Activated T-cell treated with anti-CD3 and anti-CD28 coated beads, Interleukin-2, amount 50 U/mL, for 24 hours (primary cell): Measurements from ENCODE around the gene CAPRIN2.

ENCODE experiments used
- DNase-seq: peaks from one replicate; pipeline ENCODE4 v3.0.0-alpha.2; 2020
- H3K27ac Mint-ChIP-seq: 2 replicates; pipeline ENCODE4 v1.8.0; 2020; ENCODE audit warnings: mild to moderate bottlenecking, mixed read lengths
- H3K27me3 Mint-ChIP-seq: 2 replicates; pipeline ENCODE4 v1.8.0; 2020; ENCODE audit warnings: mixed read lengths
- H3K36me3 Mint-ChIP-seq: 2 replicates; pipeline ENCODE4 v1.8.0; 2020; ENCODE audit warnings: low read depth, mixed read lengths
- H3K4me1 Mint-ChIP-seq: 2 replicates; pipeline ENCODE4 v1.8.0; 2020; ENCODE audit warnings: low read depth, mixed read lengths
- H3K4me3 Mint-ChIP-seq: 2 replicates; pipeline ENCODE4 v1.8.0; 2020; ENCODE audit warnings: mild to moderate bottlenecking, moderate library complexity, mixed read lengths
- H3K9me3 Mint-ChIP-seq: 2 replicates; pipeline ENCODE4 v1.8.0; 2020; ENCODE audit warnings: mixed read lengths

The CAPRIN2 gene

GRCh38 chr12:30698346-30698745 is 56.4 kb downstream of the CAPRIN2 start:
- DNase-seq = no peak
- peaks cover 15% of the 10 kb centered on the region for H3K36me3 Mint-ChIP-seq
- no peaks in the 10 kb centered on the region for H3K27me3 Mint-ChIP-seq
- no peaks in the 10 kb centered on the region for H3K9me3 Mint-ChIP-seq
- no peak overlapping the region for H3K4me3 Mint-ChIP-seq
- H3K4me1 Mint-ChIP-seq = peaks cover 23% of the 10 kb centered on the region
- no peak overlapping the region for H3K27ac Mint-ChIP-seq

GRCh38 chr12:30696943-30697342 is 57.8 kb downstream of the CAPRIN2 start:
- Mint-ChIP-seq H3K36me3 (peaks cover 17% of the 10 kb centered on the region), H3K9me3 (no peaks in the 10 kb centered on the region), H3K27me3 (no peaks in the 10 kb centered on the region), H3K27ac (peak overlapping the region; percentile 32), H3K4me3 (peak overlapping the region; percentile 90), H3K4me1 (peaks cover 37% of the 10 kb centered on the region)
- DNase-seq = no peak

DNA sequence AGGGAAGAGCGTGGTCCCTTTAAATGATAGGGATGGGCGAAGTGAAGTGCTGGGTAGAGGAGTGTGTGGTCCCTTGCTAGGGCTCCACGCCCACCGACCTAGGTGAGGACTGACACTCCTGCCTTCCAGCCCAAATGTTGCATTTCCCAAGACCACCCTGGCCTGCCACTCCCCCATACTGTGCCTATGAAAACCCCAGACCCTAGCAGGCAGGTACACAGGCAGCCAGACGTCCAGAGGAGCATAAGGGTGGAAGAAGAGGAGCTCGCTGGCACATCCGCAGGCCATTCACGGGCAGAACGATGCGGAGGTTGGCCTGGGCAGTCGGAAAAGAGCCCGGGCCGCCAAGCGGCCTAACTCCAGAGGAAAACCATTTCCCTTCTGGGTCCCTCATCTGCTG is 58.3 kb downstream of the CAPRIN2 start:
- Mint-ChIP-seq H3K4me3 (peak overlapping the region; percentile 90), H3K9me3 (no peaks in the 10 kb centered on the region), H3K27me3 (no peaks in the 10 kb centered on the region), H3K27ac (peak overlapping the region; percentile 98), H3K36me3 (peaks cover 19% of the 10 kb centered on the region), H3K4me1 (peaks cover 40% of the 10 kb centered on the region)
- DNase-seq = peak; percentile 31

- Mint-ChIP-seq H3K4me1 (peaks cover 44% of the 10 kb centered on the region), H3K27me3 (no peaks in the 10 kb centered on the region), H3K27ac (peak overlapping the region; percentile 98), H3K4me3 (peak overlapping the region; percentile 90), H3K36me3 (peaks cover 19% of the 10 kb centered on the region), H3K9me3 (no peaks in the 10 kb centered on the region)
- no peak for DNase-seq
Measured at GRCh38 chr12:30696103-30696408, 58.7 kb downstream of the CAPRIN2 start.

DNA sequence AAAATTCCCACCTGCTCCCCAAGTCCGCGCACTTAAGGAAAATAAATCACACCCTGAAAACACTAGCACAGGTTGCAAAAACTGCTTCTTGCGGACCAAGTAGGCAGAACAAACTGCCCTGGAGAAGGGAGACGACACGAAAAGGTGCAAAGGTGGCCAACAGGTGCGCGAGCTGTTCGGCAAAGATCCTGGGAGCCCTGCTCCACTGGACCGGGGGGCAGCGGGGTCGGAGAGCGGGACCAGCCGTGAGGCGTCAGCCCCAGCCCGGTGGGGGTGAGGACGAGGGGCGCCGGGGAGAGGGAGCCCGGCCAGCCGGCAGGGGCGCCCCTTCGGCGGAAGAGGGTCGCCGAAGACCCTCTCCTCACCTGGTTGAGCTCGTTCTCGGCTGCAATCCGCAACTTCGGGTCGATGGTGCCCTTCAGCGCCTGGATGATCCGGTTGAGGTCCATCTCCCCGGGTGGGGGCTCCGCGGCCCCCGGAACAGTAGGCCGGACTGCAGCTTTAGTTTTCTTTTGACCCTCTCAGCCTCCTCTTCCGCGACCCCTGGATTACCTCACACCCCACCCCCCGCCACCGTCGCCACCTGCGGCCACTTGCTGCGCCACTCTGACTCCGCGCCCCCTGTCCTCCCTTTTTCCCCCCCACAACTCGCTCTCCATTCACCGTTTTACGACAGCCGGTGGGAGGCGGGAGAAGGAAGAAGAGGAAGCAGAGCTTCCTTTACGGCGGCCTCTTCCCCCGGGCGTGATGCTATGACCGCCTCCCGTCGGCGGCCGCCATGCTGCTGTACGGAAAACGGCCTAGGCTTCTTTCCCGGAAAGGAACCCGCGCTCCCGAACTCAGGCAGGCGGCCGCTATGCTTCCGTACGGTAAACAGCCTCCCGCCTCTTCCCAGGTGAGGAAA is 59.3 kb downstream of the CAPRIN2 start, which contains the start of gene IPO8:
IPO8 (minus strand) TSS at position 671 of the 904 bp plus-strand sequence; CDS start at position 449, 222 bp downstream.
- no peaks in the 10 kb centered on the region for H3K9me3 Mint-ChIP-seq
- peak; percentile 88 for DNase-seq
- H3K27ac Mint-ChIP-seq = peak within 1 kb of the TSS; percentile 98
- peaks cover 46% of the 10 kb centered on the region for H3K4me1 Mint-ChIP-seq
- H3K36me3 Mint-ChIP-seq = peaks cover 19% of the 10 kb centered on the region
- peak within 1 kb of the TSS; percentile 90 for H3K4me3 Mint-ChIP-seq
- no peaks in the 10 kb centered on the region for H3K27me3 Mint-ChIP-seq

GRCh38 chr12:30694412-30695198 is 60.1 kb downstream of the CAPRIN2 start:
- H3K4me1 Mint-ChIP-seq = peaks cover 49% of the 10 kb centered on the region
- peak overlapping the region; percentile 98 for H3K27ac Mint-ChIP-seq
- H3K36me3 Mint-ChIP-seq = peaks cover 27% of the 10 kb centered on the region
- H3K27me3 Mint-ChIP-seq = no peaks in the 10 kb centered on the region
- no peaks in the 10 kb centered on the region for H3K9me3 Mint-ChIP-seq
- no peak for DNase-seq
- H3K4me3 Mint-ChIP-seq = peak overlapping the region; percentile 90

- DNase-seq = no peak
- H3K4me3 Mint-ChIP-seq = no peak overlapping the region
- H3K27ac Mint-ChIP-seq = no peak overlapping the region
- H3K27me3 Mint-ChIP-seq = no peaks in the 10 kb centered on the region
- H3K9me3 Mint-ChIP-seq = no peaks in the 10 kb centered on the region
- peaks cover 56% of the 10 kb centered on the region for H3K4me1 Mint-ChIP-seq
- peaks cover 42% of the 10 kb centered on the region for H3K36me3 Mint-ChIP-seq
Measured at GRCh38 chr12:30692470-30692869, 62.3 kb downstream of the CAPRIN2 start.

- H3K9me3 Mint-ChIP-seq = no peaks in the 10 kb centered on the region
- no peaks in the 10 kb centered on the region for H3K27me3 Mint-ChIP-seq
- peaks cover 55% of the 10 kb centered on the region for H3K4me1 Mint-ChIP-seq
- H3K36me3 Mint-ChIP-seq = peaks cover 45% of the 10 kb centered on the region
- no peak for DNase-seq
- no peak overlapping the region for H3K27ac Mint-ChIP-seq
- no peak overlapping the region for H3K4me3 Mint-ChIP-seq
Measured at GRCh38 chr12:30691122-30691879, 63.5 kb downstream of the CAPRIN2 start.

GRCh38 chr12:30687265-30687986 is 67.3 kb downstream of the CAPRIN2 start:
- peaks cover 31% of the 10 kb centered on the region for H3K4me1 Mint-ChIP-seq
- peaks cover 64% of the 10 kb centered on the region for H3K36me3 Mint-ChIP-seq
- DNase-seq = no peak
- H3K9me3 Mint-ChIP-seq = no peaks in the 10 kb centered on the region
- H3K27me3 Mint-ChIP-seq = no peaks in the 10 kb centered on the region
- H3K4me3 Mint-ChIP-seq = no peak overlapping the region
- no peak overlapping the region for H3K27ac Mint-ChIP-seq

- Mint-ChIP-seq H3K27me3 (no peaks in the 10 kb centered on the region), H3K9me3 (no peaks in the 10 kb centered on the region), H3K27ac (no peak overlapping the region), H3K4me3 (no peak overlapping the region), H3K4me1 (peaks cover 1% of the 10 kb centered on the region), H3K36me3 (peaks cover 82% of the 10 kb centered on the region)
- DNase-seq = no peak
Measured at GRCh38 chr12:30679241-30679640, 75.5 kb downstream of the CAPRIN2 start.

- no peak for DNase-seq
- no peaks in the 10 kb centered on the region for H3K27me3 Mint-ChIP-seq
- H3K9me3 Mint-ChIP-seq = no peaks in the 10 kb centered on the region
- no peak overlapping the region for H3K27ac Mint-ChIP-seq
- peaks cover 81% of the 10 kb centered on the region for H3K36me3 Mint-ChIP-seq
- H3K4me3 Mint-ChIP-seq = no peak overlapping the region
- no peaks in the 10 kb centered on the region for H3K4me1 Mint-ChIP-seq
Measured at GRCh38 chr12:30678221-30678620, 76.5 kb downstream of the CAPRIN2 start.

DNA sequence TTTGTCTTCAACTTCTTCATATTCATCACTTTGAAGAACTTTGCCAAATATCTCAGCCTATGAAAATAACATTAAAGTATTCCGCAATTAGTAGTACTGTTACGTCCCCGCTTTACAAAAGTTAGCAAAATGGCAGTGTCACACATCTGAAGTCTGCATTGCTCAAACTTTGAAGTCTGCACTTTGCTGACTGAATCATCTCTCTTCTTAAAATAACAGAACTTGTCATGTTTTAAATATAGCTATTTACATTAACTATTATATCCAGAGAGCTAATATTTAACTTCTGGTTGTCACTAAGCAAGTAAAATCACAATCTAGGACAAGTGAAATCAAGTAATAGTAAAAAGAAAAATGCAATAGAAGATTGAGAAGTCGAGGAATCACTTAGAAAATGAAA is 93.5 kb downstream of the CAPRIN2 start:
- Mint-ChIP-seq H3K9me3 (no peaks in the 10 kb centered on the region), H3K4me1 (no peaks in the 10 kb centered on the region), H3K27me3 (no peaks in the 10 kb centered on the region), H3K27ac (no peak overlapping the region), H3K36me3 (peaks cover 81% of the 10 kb centered on the region), H3K4me3 (no peak overlapping the region)
- no peak for DNase-seq
